Endothelial cell (in vitro differentiated cells): Measurements from ENCODE around the gene CACNG7. TPM values are rescaled to one million over a fixed set of nuclear protein-coding genes. Genes with fewer than 3 reads are reported as not detected.

ENCODE experiments used
- DNase-seq: peaks from one replicate; pipeline ENCODE4 v3.0.0; 2021; ENCODE audit warnings: low spot score
- H3K27ac Mint-ChIP-seq: one replicate; pipeline ENCODE4 v1.8.0; 2021; ENCODE audit warnings: mixed read lengths, inconsistent platforms; ENCODE audit not compliant: unreplicated experiment
- H3K27me3 Mint-ChIP-seq: one replicate; pipeline ENCODE4 v1.8.0; 2021; ENCODE audit warnings: mild to moderate bottlenecking, moderate library complexity, mixed read lengths, inconsistent platforms; ENCODE audit not compliant: unreplicated experiment
- H3K36me3 Mint-ChIP-seq: one replicate; pipeline ENCODE4 v1.8.0; 2021; ENCODE audit warnings: mild to moderate bottlenecking, low read depth, mixed read lengths, inconsistent platforms; ENCODE audit not compliant: unreplicated experiment
- H3K4me1 Mint-ChIP-seq: one replicate; pipeline ENCODE4 v1.8.0; 2021; ENCODE audit warnings: mild to moderate bottlenecking, mixed read lengths, inconsistent platforms; ENCODE audit not compliant: unreplicated experiment
- H3K4me3 Mint-ChIP-seq: one replicate; pipeline ENCODE4 v1.8.0; 2021; ENCODE audit warnings: mild to moderate bottlenecking, mixed read lengths, inconsistent platforms; ENCODE audit not compliant: unreplicated experiment
- H3K9me3 Mint-ChIP-seq: one replicate; pipeline ENCODE4 v1.8.0; 2021; ENCODE audit warnings: mixed read lengths, inconsistent platforms; ENCODE audit not compliant: unreplicated experiment
- total RNA-seq: library from RNA; stranded (reverse); fragmentation: NEBNext Ultra II Directional; extraction: Animal tissue kit (Norgen Biotek cat#: 25700); gene quantifications from one replicate; pipeline ENCODE4 v1.2.1, GENCODE V29; 2021; ENCODE audit not compliant: unreplicated experiment
- TF ChIP-seq, protein P1 (sequence below): fragments of 200-600 bp; sonication (generic); IDR thresholded peaks from one replicate; pipeline ENCODE4 v1.5.0; 2021; ENCODE audit warnings: antibody characterized with exemption; ENCODE audit not compliant: unreplicated experiment

CACNG7 gene
- total RNA-seq, 1 donor from 2014 or later: 0.51 TPM

DNA sequence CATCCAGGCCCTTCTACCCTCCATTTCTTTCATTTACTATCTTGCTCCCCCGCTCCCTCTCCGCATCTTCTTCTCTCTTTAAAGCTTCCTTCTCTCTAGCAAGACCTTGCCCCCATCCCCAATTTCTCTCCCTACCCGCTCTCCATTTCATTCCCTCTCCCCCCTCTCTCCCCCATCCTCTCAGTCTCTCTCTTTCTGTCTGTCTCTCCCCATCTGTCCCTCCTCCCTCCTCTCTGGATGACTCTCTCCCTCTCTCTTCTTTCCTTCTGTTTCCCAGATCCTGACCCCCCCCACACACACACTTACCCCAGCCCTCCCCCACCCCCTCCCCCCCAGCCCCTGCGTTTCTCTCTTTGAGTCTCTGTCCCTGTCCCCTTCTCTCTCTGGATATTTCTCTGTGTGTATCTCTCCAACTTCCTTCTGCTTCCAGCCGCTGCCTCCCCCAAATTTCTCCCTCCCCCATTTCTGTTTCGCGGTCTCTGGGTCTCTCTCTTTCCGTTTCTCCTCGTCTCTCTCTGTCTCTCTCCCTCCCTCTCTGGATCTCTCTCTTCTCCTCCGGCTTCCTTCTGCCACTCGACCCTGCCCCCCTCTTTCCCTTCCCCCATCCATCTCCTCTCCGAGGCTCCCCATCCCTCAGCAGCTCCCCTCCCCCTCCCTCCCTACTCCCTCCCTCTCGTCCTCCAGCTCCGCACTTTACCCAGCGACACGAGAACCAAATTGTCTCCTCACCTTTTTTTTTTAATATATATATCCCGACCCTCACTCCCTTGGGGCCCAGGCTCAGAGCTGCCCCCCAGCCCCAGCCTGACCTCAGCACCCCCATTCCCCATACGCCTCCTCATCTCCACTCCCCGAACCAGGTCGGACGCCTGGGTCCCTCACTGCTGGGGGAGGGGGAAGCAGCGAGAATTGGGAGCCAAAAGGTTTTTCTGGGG lies 50.0 kb downstream of the CACNG7 start:
- TF ChIP-seq, protein P1, sequence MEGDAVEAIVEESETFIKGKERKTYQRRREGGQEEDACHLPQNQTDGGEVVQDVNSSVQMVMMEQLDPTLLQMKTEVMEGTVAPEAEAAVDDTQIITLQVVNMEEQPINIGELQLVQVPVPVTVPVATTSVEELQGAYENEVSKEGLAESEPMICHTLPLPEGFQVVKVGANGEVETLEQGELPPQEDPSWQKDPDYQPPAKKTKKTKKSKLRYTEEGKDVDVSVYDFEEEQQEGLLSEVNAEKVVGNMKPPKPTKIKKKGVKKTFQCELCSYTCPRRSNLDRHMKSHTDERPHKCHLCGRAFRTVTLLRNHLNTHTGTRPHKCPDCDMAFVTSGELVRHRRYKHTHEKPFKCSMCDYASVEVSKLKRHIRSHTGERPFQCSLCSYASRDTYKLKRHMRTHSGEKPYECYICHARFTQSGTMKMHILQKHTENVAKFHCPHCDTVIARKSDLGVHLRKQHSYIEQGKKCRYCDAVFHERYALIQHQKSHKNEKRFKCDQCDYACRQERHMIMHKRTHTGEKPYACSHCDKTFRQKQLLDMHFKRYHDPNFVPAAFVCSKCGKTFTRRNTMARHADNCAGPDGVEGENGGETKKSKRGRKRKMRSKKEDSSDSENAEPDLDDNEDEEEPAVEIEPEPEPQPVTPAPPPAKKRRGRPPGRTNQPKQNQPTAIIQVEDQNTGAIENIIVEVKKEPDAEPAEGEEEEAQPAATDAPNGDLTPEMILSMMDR: no peak
- no peak overlapping the region for H3K27ac Mint-ChIP-seq
- no peak for DNase-seq
- H3K9me3 Mint-ChIP-seq: no peaks in the 10 kb centered on the region
- H3K36me3 Mint-ChIP-seq: peaks cover 4% of the 10 kb centered on the region
- H3K27me3 Mint-ChIP-seq: peaks cover 7% of the 10 kb centered on the region
- no peak overlapping the region for H3K4me3 Mint-ChIP-seq
- H3K4me1 Mint-ChIP-seq: peaks cover 34% of the 10 kb centered on the region

- H3K27ac Mint-ChIP-seq: no peak overlapping the region
These were observed 51.1 kb downstream of the CACNG7 start for GRCh38 chr19:53960187-53960586.

GRCh38 chr19:53960886-53961285 lies 51.8 kb downstream of the CACNG7 start:
- TF ChIP-seq, protein P1: no peak
- H3K36me3 Mint-ChIP-seq: peaks cover 4% of the 10 kb centered on the region
- H3K27me3 Mint-ChIP-seq: peaks cover 7% of the 10 kb centered on the region
- no peak for DNase-seq
- H3K4me3 Mint-ChIP-seq: peak overlapping the region; percentile 67
- H3K27ac Mint-ChIP-seq: no peak overlapping the region
- peaks cover 42% of the 10 kb centered on the region for H3K4me1 Mint-ChIP-seq
- no peaks in the 10 kb centered on the region for H3K9me3 Mint-ChIP-seq

More at GRCh38 chr19:53960187-53960586, 51.1 kb downstream of the CACNG7 start:
- DNase-seq: no peak
- Mint-ChIP-seq H3K27me3 (peaks cover 7% of the 10 kb centered on the region), H3K36me3 (peaks cover 4% of the 10 kb centered on the region), H3K4me3 (peak overlapping the region; percentile 67), H3K4me1 (peaks cover 42% of the 10 kb centered on the region), H3K9me3 (no peaks in the 10 kb centered on the region)
- TF ChIP-seq, protein P1: no peak

- H3K36me3 Mint-ChIP-seq: peaks cover 4% of the 10 kb centered on the region
- peaks cover 42% of the 10 kb centered on the region for H3K4me1 Mint-ChIP-seq
- no peaks in the 10 kb centered on the region for H3K9me3 Mint-ChIP-seq
- H3K4me3 Mint-ChIP-seq: peak overlapping the region; percentile 93
- no peak overlapping the region for H3K27ac Mint-ChIP-seq
- TF ChIP-seq, protein P1: no peak
- DNase-seq: no peak
- H3K27me3 Mint-ChIP-seq: peaks cover 10% of the 10 kb centered on the region
These were observed 52.7 kb downstream of the CACNG7 start for GRCh38 chr19:53961523-53962356.
